Fibroblast of lung (primary cell): ENCODE results near the gene CDH19.

Source experiments
- EZH2 ChIP-seq: IDR thresholded peaks from 2 replicates; pipeline ENCODE4 v1.5.1; 2012; ENCODE audit warnings: low read length, control low read depth, mild to moderate bottlenecking; ENCODE audit errors: missing control alignments
- TF ChIP-seq, protein P1 (sequence below), 2 donors: IDR thresholded peaks in 1 of 2; conservative IDR thresholded peaks in 1 of 2; 1 replicate in 1 of 2; 2 replicates in 1 of 2; pipeline ENCODE4 v1.5.1; 2011 to 2012; ENCODE audit warnings: low read length in 2 of 2, control low read depth in 1 of 2, inconsistent platforms in 1 of 2, low read depth in 1 of 2, mild to moderate bottlenecking in 1 of 2

DNA sequence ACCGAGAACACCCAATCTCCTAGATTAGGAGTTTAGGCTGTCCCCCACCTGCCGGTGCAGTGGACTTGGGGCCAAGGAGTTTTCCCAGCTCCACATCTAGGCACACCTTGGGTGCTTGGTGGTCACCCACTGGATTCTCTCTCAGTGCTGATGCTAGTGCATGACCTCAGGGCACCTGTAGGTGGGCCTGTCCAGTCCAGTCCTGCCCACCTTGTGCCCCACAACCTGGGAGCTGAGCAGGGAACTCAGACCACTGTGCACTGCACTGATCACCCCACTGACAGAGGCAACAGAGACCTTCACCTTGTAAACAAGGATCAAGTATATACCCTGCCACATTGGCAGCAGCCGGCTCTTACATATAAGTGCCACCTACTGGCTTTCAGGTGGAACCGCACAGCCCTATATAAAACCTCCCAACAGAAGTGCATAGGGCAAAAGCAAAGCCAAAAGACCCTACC lies 12.7 kb upstream of the CDH19 start:
- TF ChIP-seq, protein P1, sequence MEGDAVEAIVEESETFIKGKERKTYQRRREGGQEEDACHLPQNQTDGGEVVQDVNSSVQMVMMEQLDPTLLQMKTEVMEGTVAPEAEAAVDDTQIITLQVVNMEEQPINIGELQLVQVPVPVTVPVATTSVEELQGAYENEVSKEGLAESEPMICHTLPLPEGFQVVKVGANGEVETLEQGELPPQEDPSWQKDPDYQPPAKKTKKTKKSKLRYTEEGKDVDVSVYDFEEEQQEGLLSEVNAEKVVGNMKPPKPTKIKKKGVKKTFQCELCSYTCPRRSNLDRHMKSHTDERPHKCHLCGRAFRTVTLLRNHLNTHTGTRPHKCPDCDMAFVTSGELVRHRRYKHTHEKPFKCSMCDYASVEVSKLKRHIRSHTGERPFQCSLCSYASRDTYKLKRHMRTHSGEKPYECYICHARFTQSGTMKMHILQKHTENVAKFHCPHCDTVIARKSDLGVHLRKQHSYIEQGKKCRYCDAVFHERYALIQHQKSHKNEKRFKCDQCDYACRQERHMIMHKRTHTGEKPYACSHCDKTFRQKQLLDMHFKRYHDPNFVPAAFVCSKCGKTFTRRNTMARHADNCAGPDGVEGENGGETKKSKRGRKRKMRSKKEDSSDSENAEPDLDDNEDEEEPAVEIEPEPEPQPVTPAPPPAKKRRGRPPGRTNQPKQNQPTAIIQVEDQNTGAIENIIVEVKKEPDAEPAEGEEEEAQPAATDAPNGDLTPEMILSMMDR (conservative IDR thresholded peaks at IDR 0.05 in 1 of 2, IDR thresholded peaks at IDR 0.05 in 1 of 2; ENCODE audit: low read depth in 1 of 2, low read length in 2 of 2) = peak in 1 of 2 donors; percentile 11
- no peak for TF ChIP-seq EZH2
